OCI-LY1 (cell line): Measurements from ENCODE around the gene CIBAR2.

Experiments
- H2AFZ ChIP-seq: fragments of 200-600 bp; sonication (generic), shearing (Covaris generic); 2 replicates; pipeline ENCODE4 v1.6.0; 2014; ENCODE audit warnings: antibody characterized with exemption, mild to moderate bottlenecking, low read length
- H3F3A ChIP-seq: fragments of 200-600 bp; sonication (generic), shearing (Covaris generic); 2 replicates; pipeline ENCODE4 v1.6.0; 2014; ENCODE audit warnings: mild to moderate bottlenecking, antibody characterized with exemption, low read length, moderate library complexity; ENCODE audit not compliant: insufficient read depth
- H3K27ac ChIP-seq: fragments of 200-600 bp; sonication (generic); 2 replicates; pipeline ENCODE4 v1.5.1; 2014; ENCODE audit warnings: low read length, mixed run types, mild to moderate bottlenecking, low read depth; ENCODE audit not compliant: poor library complexity, severe bottlenecking
- H3K27me3 ChIP-seq: fragments of 200-600 bp; sonication (generic); 2 replicates; pipeline ENCODE4 v1.6.0; 2014; ENCODE audit warnings: antibody characterized with exemption, mild to moderate bottlenecking, low read length, moderate library complexity; ENCODE audit not compliant: insufficient read depth
- H3K36me3 ChIP-seq: fragments of 200-600 bp; sonication (generic); 2 replicates; pipeline ENCODE4 v1.6.1; 2014; ENCODE audit warnings: mild to moderate bottlenecking, antibody characterized with exemption, low read length, moderate library complexity, mixed read lengths; ENCODE audit not compliant: insufficient read depth
- H3K4me1 ChIP-seq: fragments of 200-600 bp; sonication (generic); 2 replicates; pipeline ENCODE4 v1.5.1; 2014; ENCODE audit warnings: mild to moderate bottlenecking, low read length, moderate library complexity; ENCODE audit not compliant: insufficient read depth, severe bottlenecking
- H3K4me2 ChIP-seq: fragments of 200-600 bp; sonication (generic), shearing (Covaris generic); 2 replicates; pipeline ENCODE4 v1.6.1; 2014; ENCODE audit warnings: low read length
- H3K4me3 ChIP-seq: fragments of 200-600 bp; sonication (generic); 2 replicates; pipeline ENCODE4 v1.5.1; 2014; ENCODE audit warnings: low read length, low read depth, mild to moderate bottlenecking, mixed read lengths; ENCODE audit not compliant: poor library complexity, severe bottlenecking
- H3K79me2 ChIP-seq: fragments of 200-600 bp; shearing (Covaris generic); 2 replicates; pipeline ENCODE4 v1.6.1; 2016; ENCODE audit warnings: mixed run types, low read length, mixed read lengths; ENCODE audit not compliant: insufficient read depth
- H3K9ac ChIP-seq: fragments of 200-600 bp; sonication (generic), shearing (Covaris generic); 2 replicates; pipeline ENCODE4 v1.6.1; 2014; ENCODE audit warnings: mild to moderate bottlenecking, low read length, mixed read lengths
- H3K9me2 ChIP-seq: fragments of 200-600 bp; sonication (generic), shearing (Covaris generic); 2 replicates; pipeline ENCODE4 v1.6.1; 2014; ENCODE audit warnings: low read depth, mild to moderate bottlenecking, low read length, mixed read lengths
- H3K9me3 ChIP-seq: fragments of 200-600 bp; shearing (Covaris generic); 2 replicates; pipeline ENCODE4 v1.6.1; 2014; ENCODE audit warnings: low read length, mixed read lengths
- H4K20me1 ChIP-seq: fragments of 200-600 bp; sonication (generic), shearing (Covaris generic); 2 replicates; pipeline ENCODE4 v1.6.0; 2016; ENCODE audit warnings: mild to moderate bottlenecking, low read length; ENCODE audit not compliant: insufficient read depth
- CTCF ChIP-seq: fragments of 200-600 bp; sonication (generic), shearing (Covaris generic); IDR thresholded peaks from 2 replicates; pipeline ENCODE4 v1.5.1; 2017; ENCODE audit warnings: mild to moderate bottlenecking, antibody characterized with exemption, low read length, moderate library complexity, mixed read lengths
- EZH2 ChIP-seq: fragments of 200-600 bp; sonication (generic), shearing (Covaris generic); IDR thresholded peaks from 2 replicates; pipeline ENCODE4 v1.8.0; 2017; ENCODE audit warnings: borderline replicate concordance, mixed run types, mild to moderate bottlenecking, antibody characterized with exemption, low read length, moderate library complexity, mixed read lengths

The CIBAR2 gene

GRCh38 chr16:85128079-85128837 lies 16.0 kb upstream of the CIBAR2 start:
- TF ChIP-seq CTCF: no peak
- no peak for TF ChIP-seq EZH2
- Histone ChIP-seq H3K27me3 (peaks cover 6% of the 10 kb centered on the region; the same call in 1 of the 2 replicates), H3F3A (no peaks in the 10 kb centered on the region), H3K9ac (no peak overlapping the region), H3K4me2 (no peak overlapping the region), H3K27ac (no peak overlapping the region), H3K36me3 (no peaks in the 10 kb centered on the region), H3K4me1 (no peaks in the 10 kb centered on the region), H3K4me3 (no peak overlapping the region), H4K20me1 (no peaks in the 10 kb centered on the region), H3K9me2 (no peaks in the 10 kb centered on the region), H2AFZ (no peak overlapping the region), H3K79me2 (no peaks in the 10 kb centered on the region), H3K9me3 (no peaks in the 10 kb centered on the region)

- no peak overlapping the region for H3K4me2 ChIP-seq
- no peak overlapping the region for H2AFZ ChIP-seq
- H3F3A ChIP-seq: no peaks in the 10 kb centered on the region
- peaks cover 6% of the 10 kb centered on the region; the same call in 1 of the 2 replicates for H3K27me3 ChIP-seq
- no peak overlapping the region for H3K9ac ChIP-seq
- TF ChIP-seq CTCF (no peak), EZH2 (no peak)
- no peak overlapping the region for H3K27ac ChIP-seq
- H3K79me2 ChIP-seq: no peaks in the 10 kb centered on the region
- H3K36me3 ChIP-seq: no peaks in the 10 kb centered on the region
- no peak overlapping the region for H3K4me3 ChIP-seq
- no peaks in the 10 kb centered on the region for H3K9me2 ChIP-seq
- H3K4me1 ChIP-seq: no peaks in the 10 kb centered on the region
- H3K9me3 ChIP-seq: no peaks in the 10 kb centered on the region
- H4K20me1 ChIP-seq: no peaks in the 10 kb centered on the region
Measured at GRCh38 chr16:85127379-85127723, 15.1 kb upstream of the CIBAR2 start.

- no peak overlapping the region for H3K27ac ChIP-seq
- H3K9me2 ChIP-seq: no peaks in the 10 kb centered on the region
- no peak overlapping the region for H3K9ac ChIP-seq
- TF ChIP-seq CTCF (no peak), EZH2 (no peak)
- no peaks in the 10 kb centered on the region for H3K79me2 ChIP-seq
- H3F3A ChIP-seq: no peaks in the 10 kb centered on the region
- H3K4me1 ChIP-seq: no peaks in the 10 kb centered on the region
- H4K20me1 ChIP-seq: no peaks in the 10 kb centered on the region
- no peak overlapping the region for H3K4me3 ChIP-seq
- H3K36me3 ChIP-seq: no peaks in the 10 kb centered on the region
- no peak overlapping the region for H2AFZ ChIP-seq
- no peaks in the 10 kb centered on the region for H3K9me3 ChIP-seq
- peaks cover 6% of the 10 kb centered on the region; the same call in 1 of the 2 replicates for H3K27me3 ChIP-seq
- no peak overlapping the region for H3K4me2 ChIP-seq
Measured at GRCh38 chr16:85126705-85127378, 14.6 kb upstream of the CIBAR2 start.
